Mesenteric fat pad (tissue), 1 donor: Measurements from ENCODE around the gene IYD. TPM values are rescaled to one million over a fixed set of nuclear protein-coding genes. Genes with fewer than 3 reads are reported as not detected.
"Not testable (repeated sequence)": the region's sequence is repeated elsewhere in the genome, so short reads cannot be mapped to it uniquely, and the experiment has no call there.

Experiments
- DNase-seq: peaks from one replicate; pipeline ENCODE4 v3.0.0-alpha.2; 2020; ENCODE audit warnings: low spot score
- total RNA-seq: library from RNA; stranded (reverse); fragmentation: NEBNext Ultra II Directional; extraction: Animal tissue kit (Norgen Biotek cat#: 25700); gene quantifications from one replicate; pipeline ENCODE4 v1.2.1, GENCODE V29; 2021
- donor health status: DM: yes; HTN: yes; CAD: no.

Gene IYD
- total RNA-seq, 1 donor from 2014 or later: not detected

- DNase-seq: no peak
Observed at GRCh38 chr6:150427037-150427602, 58.3 kb downstream of the IYD start.

DNA sequence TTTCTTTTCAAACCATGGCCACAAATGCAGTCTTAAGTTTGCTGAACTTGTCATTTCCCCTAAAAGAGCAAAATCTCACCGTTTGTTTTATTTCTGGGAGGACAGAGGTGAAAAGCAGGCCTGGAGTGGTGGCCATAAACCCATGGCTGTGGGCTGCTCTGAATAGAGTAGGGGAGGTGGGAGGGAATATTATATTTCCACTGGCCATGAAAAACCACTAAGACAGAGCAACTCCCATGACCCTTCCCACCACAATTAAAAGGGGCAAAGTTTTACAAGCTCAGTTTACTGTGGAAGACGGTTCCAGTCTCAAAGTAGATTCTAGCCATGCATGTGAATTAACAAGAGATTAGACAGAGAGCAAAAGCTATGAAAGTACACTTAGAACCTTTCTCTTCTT, 59.0 kb downstream of the IYD start:
- DNase-seq: no peak

GRCh38 chr6:150430815-150431214, 62.0 kb downstream of the IYD start:
- DNase-seq: no peak

DNA sequence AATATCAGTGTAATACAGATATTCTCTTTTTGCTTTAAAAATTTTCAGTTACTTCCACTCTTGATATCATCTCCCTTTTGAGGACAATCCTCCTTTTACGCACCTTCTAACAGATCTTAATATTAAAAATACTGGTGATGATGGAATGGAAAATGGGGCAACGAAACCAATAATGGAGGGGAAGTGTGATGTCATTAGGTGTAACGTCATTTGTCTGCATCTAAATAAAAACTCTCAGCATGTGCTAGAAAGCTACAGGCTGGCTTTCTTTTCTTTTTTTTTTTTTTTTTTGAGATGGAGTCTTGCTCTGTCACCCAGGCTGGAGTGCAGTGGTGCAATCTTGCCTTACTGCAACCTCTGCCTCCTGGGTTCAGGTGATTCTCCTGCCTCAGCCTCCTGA, 66.5 kb downstream of the IYD start:
- DNase-seq: no peak

GRCh38 chr6:150435832-150436231, 67.0 kb downstream of the IYD start:
- no peak for DNase-seq

DNA sequence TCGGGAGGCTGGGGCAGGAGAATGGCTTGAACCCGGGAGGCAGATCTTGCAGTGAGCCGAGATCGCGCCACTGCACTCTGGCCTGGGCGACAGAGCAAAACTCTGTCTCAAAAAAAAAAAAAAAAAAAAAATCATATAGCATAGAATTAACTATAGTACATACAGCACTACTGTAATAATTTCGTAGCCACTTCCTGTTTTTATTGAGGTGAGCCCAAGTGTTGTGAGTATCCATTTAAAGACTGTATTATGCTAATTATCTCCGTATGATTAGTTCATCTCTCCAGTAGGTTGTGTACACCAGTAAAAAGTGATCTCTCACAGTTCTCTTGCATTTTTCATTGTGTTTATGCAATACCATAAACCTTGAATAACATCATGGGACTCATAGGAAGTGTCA, 70.6 kb downstream of the IYD start:
- DNase-seq: no peak

GRCh38 chr6:150443621-150444020, 74.8 kb downstream of the IYD start:
- no peak for DNase-seq

- DNase-seq: no peak
Observed at GRCh38 chr6:150444308-150444707, 75.5 kb downstream of the IYD start.

GRCh38 chr6:150445486-150445885, 76.7 kb downstream of the IYD start:
- DNase-seq: no peak

DNA sequence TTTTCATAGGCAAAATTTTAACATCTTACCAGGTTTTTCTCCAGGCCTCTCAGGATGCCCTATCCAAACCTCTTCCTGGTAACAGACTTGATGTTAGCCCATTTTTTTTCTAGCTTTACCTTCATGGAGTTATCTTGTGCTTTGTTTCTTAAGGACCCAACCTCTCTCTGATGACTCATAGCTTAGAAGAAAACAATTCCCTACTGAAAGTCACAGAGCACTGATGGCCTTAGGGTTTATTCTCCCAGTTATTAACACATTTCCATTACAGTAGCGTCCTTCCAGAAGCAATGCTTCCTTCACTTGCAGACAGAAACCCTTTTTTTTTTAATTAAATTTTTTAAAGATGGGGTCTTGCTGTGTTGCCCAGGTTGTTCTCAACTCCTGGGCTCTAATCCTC, 79.4 kb downstream of the IYD start:
- DNase-seq: no peak

DNA sequence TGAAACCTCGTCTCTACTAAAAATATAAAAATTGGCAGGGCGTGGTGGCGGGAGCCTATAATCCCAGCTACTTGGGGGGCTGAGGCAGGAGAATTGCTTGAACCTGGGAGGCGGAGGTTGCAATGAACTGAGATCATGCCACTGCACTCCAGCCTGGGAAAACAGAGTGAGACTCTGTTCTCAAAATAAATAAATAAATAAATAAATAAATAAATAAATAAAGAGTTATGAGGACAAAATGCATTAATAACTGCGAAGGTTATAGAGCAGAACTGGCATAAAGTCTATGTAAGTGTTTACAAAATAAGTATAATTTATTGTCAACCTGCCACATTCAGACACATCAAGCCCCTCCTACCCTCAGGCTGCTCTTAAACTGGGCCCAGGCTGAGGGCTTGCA, 80.2 kb downstream of the IYD start:
- not testable (repeated sequence) for DNase-seq

DNA sequence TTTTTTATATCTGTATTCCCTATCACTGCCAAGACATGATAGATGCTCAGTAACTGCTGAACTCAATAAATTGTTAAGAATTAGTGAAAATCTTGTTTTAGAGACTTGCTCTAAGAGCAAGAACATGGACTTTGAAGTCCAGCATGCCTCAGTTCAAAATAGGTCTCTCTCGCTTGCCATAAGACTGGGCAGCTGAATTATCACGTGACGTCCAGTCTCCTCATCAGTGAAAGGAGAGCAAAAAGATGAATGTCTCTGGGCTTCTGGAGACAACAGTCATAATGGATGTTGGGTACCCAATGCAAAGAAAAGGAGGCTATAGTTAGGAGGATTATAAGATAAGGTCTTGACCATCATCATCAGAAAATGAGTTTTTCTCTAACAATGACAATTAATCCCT, 82.1 kb downstream of the IYD start:
- DNase-seq: no peak

DNA sequence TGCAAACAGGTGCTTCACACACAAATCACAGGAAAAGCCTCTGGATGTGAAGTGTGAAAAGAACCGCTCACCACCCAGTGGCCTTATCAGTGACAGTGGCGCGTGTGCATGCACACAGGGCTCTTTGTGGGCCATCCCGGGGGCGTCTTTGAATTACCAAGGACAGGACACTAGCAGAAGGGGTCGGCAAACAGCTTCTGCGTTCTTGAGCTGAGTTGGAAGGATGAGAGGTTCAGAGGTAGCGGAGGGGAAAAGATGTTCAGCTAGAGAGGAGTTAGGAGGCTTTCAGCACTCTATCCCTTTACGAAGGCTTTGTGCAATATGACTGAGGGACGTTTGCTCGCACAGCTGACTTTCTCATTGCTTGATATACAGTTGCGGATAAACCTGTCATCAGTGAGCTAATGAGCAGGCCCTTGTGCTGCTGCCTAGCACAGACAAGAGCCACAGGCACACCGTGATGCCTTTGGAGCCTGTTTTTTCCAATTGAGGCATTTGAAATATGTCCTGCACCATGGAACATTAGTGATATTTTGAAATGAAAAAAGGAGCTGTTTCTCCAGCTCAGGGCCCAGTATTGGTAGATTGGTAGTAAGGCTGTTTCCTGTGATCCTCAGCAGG, 83.1 kb downstream of the IYD start:
- DNase-seq: no peak

DNA sequence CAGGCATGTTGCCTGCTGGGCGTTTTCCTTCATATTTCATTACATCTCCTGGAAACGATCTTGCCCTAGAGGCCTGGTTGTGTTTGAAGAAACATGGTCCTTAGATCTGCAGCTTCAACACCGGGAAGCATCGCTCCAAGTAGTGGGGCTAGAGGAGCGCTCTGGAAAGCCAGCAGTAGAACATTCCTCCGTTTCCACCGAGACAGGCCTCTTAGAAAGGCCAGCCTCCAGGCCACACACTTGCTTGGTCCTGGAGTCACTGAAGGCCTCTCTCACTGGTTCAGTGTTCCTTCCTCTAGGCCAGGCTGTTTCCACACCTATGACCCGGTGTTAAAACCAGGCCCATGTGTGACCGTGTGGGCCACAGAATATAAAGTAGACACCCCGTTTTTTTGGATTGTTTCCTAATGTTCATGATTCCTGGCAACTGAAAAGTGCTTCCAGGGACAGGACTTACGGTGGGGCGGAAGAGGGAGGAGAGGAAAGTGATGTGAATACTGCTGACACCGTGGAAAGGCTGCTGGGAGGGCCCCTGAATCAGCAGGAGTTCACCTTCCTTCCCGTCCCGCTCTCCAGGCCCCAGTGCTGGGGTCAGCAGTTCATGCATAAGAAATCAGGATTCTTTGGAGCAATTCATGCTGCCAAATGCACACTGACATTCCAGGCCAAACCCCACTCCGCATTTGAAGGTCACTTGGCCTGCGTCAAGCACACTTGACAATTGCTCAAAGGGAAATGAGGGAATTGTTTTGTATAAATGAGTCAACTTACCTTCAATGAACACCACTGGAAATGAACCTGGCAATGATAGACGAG, 83.8 kb downstream of the IYD start:
- DNase-seq: no peak

- DNase-seq: no peak
Observed at GRCh38 chr6:150453357-150453756, 84.5 kb downstream of the IYD start.

Other genes starting within 250 kb of the IYD start
- 0.26 TPM for gene PPP1R14C, start 226.0 kb upstream of the IYD start, total RNA-seq
- 71.1 TPM for gene PLEKHG1, start 230.9 kb downstream of the IYD start, total RNA-seq